Psoas muscle (tissue), 8 donors: ENCODE results near the gene MYMK. TPM values are rescaled to one million over a fixed set of nuclear protein-coding genes. Genes with fewer than 3 reads are reported as not detected.

ENCODE experiments used
- ATAC-seq, 4 donors: fragments of 200-7000 bp; cut with Tn5 transposase; one replicate each; pipeline ENCODE4 v1.9.1; 2020; ENCODE audit warnings: moderate library complexity in 3 of 4, mild to moderate bottlenecking in 2 of 4
- DNase-seq, 2 donors: peaks; one replicate each; pipeline ENCODE4 v3.0.0-alpha.2; 2020
- H3K27ac ChIP-seq: fragments of 200-600 bp; one replicate; pipeline ENCODE4 v1.8.0; 2022
- H3K27me3 ChIP-seq, 3 donors: fragments of 200-600 bp in 1 of 3; one replicate each; pipeline versions ENCODE4 v1.6.1 to v1.8.0; 2013 to 2022; ENCODE audit warnings: low read length in 2 of 3, mild to moderate bottlenecking in 2 of 3, moderate library complexity in 1 of 3; ENCODE audit not compliant: insufficient read depth in 3 of 3
- H3K36me3 ChIP-seq, 2 donors: fragments of 200-600 bp in 1 of 2; one replicate each; pipeline versions ENCODE4 v1.6.1 to v1.8.0; 2013 to 2022; ENCODE audit warnings: low read depth in 1 of 2, mild to moderate bottlenecking in 1 of 2, moderate library complexity in 1 of 2; ENCODE audit not compliant: insufficient read depth in 1 of 2
- H3K4me1 ChIP-seq: fragments of 200-600 bp; one replicate; pipeline ENCODE4 v1.8.0; 2022
- H3K4me3 ChIP-seq: fragments of 200-600 bp; one replicate; pipeline ENCODE4 v1.8.0; 2022; ENCODE audit warnings: mild to moderate bottlenecking
- H3K9me3 ChIP-seq: fragments of 200-600 bp; one replicate; pipeline ENCODE4 v1.8.0; 2022
- WGBS, 3 donors: extraction: QIAGEN DNeasy Blood & Tissue Kit; methylation state at CpG; one replicate each; pipeline versions ENCODE4 v1.1.6 to v1.1.7; 2013; 5-methylcytosine and 5-hydroxymethylcytosine counted together
- intact Hi-C, 2 donors: fragments of 100-400 bp; cut with DNase I; formaldehyde crosslinking; loops; one replicate each; pipeline versions ENCODE4 v1.11.0 to v1.14.2; 2022
- polyA plus RNA-seq, 3 donors: library from polyadenylated mRNA; stranded (reverse); fragments of 200-250 nt; gene quantifications; one replicate each; pipeline ENCODE4 v1.2.3, GENCODE V29; 2013
- total RNA-seq, 4 donors: library from RNA; stranded (reverse); fragmentation: NEBNext Ultra II Directional in 2 of 4; extraction: Animal tissue kit (Norgen Biotek cat#: 25700) in 2 of 4; gene quantifications; one replicate each; pipeline versions ENCODE4 v1.2.1 to v1.2.4, GENCODE V29; 2021 to 2023
- TF ChIP-seq, protein P1 (sequence below): fragments of 200-600 bp; IDR thresholded peaks from one replicate; pipeline ENCODE4 v1.8.0; 2022; ENCODE audit warnings: antibody characterized with exemption
- donor health status: healthy with polysubstance abuse.
- donor health status: DM: no; HTN: no; CAD: no; lungs with moderate emphysema.
- donor health status: Bipolar disorder and iron deficiency.
- donor health status: healthy.
- donor health status: DM: yes; HTN: yes; CAD: no.
- donor health status: DM: no; HTN: no; CAD: no.
- donor health status: DM: no; HTN: no; CAD: no.
- donor health status: DM: yes; HTN: yes; CAD: no.

The MYMK gene
- total and polyA plus RNA-seq, 7 donors: 0.05 to 4.5 (median 0.52) TPM; not detected in 3

DNA sequence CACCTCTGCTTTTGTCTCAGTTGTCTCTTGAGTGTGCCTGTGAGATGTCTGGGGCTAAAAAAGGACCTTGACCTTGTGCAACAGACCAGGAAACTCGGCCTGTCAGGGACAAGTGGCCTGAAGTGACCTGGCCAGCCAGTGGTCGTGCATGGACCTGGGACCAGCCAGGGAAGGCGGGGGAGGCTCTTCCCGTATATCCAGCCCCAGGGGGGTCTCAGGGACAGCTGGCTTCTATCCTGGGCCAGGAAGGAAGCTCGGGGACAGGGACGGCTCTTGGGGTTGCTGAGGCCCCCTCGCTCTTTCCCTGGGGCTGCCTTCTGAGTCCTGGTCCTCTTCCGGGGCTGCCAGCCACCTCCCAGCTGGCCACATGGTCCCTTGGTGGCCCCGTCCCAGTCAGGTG is 6.5 kb upstream of the MYMK start:
- no peaks in the 10 kb centered on the region for H3K9me3 ChIP-seq
- no peaks in the 10 kb centered on the region for H3K36me3 ChIP-seq
- no peak for ATAC-seq
- intact Hi-C loops: loop anchor here (5.0 to 10.0 kb wide), 3 partner anchors 194 to 211 kb away; no protein-coding TSS in a partner anchor
- 67 to 75% (median 69%) methylated on average over 9 of the region's 9 CpGs for WGBS, 3 donors
- peaks cover 13% of the 10 kb centered on the region for H3K4me1 ChIP-seq
- no peak overlapping the region for H3K4me3 ChIP-seq
- TF ChIP-seq, protein P1, sequence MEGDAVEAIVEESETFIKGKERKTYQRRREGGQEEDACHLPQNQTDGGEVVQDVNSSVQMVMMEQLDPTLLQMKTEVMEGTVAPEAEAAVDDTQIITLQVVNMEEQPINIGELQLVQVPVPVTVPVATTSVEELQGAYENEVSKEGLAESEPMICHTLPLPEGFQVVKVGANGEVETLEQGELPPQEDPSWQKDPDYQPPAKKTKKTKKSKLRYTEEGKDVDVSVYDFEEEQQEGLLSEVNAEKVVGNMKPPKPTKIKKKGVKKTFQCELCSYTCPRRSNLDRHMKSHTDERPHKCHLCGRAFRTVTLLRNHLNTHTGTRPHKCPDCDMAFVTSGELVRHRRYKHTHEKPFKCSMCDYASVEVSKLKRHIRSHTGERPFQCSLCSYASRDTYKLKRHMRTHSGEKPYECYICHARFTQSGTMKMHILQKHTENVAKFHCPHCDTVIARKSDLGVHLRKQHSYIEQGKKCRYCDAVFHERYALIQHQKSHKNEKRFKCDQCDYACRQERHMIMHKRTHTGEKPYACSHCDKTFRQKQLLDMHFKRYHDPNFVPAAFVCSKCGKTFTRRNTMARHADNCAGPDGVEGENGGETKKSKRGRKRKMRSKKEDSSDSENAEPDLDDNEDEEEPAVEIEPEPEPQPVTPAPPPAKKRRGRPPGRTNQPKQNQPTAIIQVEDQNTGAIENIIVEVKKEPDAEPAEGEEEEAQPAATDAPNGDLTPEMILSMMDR: no peak
- H3K27me3 ChIP-seq: peaks cover 0 to 78% (median 17%) of the 10 kb centered on the region in 3 donors
- DNase-seq: no peak
- no peak overlapping the region for H3K27ac ChIP-seq

DNA sequence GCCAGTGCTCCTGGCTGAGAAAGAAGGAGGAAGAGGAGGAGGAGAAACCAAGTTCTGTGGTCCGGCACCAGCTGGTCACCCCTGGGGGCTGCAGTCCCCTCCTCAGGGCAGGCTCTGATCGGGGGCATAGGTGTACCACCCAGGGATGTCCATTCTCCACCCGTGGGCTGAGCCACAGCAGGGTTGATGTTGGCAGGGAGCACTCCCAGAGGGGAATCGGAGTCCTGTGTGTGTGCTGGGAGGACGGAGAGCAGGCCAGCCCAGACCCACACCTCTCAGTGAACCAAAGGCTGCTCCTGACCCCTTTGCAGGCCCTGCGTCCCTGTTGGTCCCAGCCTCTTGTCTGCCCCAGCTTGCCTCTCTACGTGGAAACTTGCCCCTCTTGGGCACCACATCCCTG is 5.1 kb upstream of the MYMK start:
- 93 to 96% (median 96%) methylated on average over 7 of the region's 7 CpGs for WGBS, 3 donors
- ATAC-seq (no peak), DNase-seq (no peak)
- TF ChIP-seq, protein P1: no peak
- intact Hi-C loops: loop anchor here (5.0 to 10.0 kb wide), 3 partner anchors 195 to 212 kb away; no protein-coding TSS in a partner anchor
- Histone ChIP-seq H3K36me3 (no peaks in the 10 kb centered on the region), H3K27ac (no peak overlapping the region), H3K9me3 (no peaks in the 10 kb centered on the region), H3K27me3 (peaks cover 0 to 74% (median 17%) of the 10 kb centered on the region in 3 donors), H3K4me1 (peaks cover 11% of the 10 kb centered on the region), H3K4me3 (no peak overlapping the region)

- Histone ChIP-seq H3K36me3 (no peaks in the 10 kb centered on the region), H3K4me1 (peaks cover 9% of the 10 kb centered on the region), H3K9me3 (no peaks in the 10 kb centered on the region), H3K4me3 (no peak overlapping the region), H3K27me3 (peaks cover 0 to 71% (median 17%) of the 10 kb centered on the region in 3 donors), H3K27ac (no peak overlapping the region)
- WGBS, 3 donors: 78 to 83% (median 79%) methylated on average over 7 of the region's 7 CpGs
- TF ChIP-seq, protein P1: no peak
- ATAC-seq (no peak), DNase-seq (no peak)
- intact Hi-C loops: no loop called here
Observed at GRCh38 chr9:133529457-133529856, 4.7 kb upstream of the MYMK start.

DNA sequence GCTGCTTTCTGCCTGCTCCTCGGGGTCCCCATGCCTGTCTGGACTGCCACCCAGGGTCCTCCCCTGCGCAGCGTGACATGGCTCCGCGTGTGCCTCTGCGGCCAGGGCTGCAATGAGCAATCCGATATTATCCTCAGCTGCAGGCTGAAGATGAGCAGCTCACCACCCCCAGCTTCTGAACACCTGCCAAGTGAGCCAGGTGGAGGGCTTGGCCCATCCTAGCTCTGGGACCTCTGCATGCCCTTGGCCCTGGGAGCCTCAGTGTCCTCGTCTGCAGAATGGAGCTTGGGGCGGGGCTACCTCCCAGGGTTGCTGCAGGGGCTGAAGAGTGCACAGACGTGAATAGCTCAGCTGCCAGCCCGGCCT is 4.1 kb upstream of the MYMK start:
- intact Hi-C loops: no loop called here
- TF ChIP-seq, protein P1: no peak
- WGBS, 3 donors: 26 to 38% (median 30%) methylated on average over 11 of the region's 11 CpGs
- peaks cover 0 to 65% (median 17%) of the 10 kb centered on the region in 3 donors for H3K27me3 ChIP-seq
- H3K4me3 ChIP-seq: no peak overlapping the region
- H3K9me3 ChIP-seq: no peaks in the 10 kb centered on the region
- no peak overlapping the region for H3K27ac ChIP-seq
- DNase-seq (no peak), ATAC-seq (peak in 2 of 4 donors; percentile 6 to 31)
- H3K36me3 ChIP-seq: no peaks in the 10 kb centered on the region
- peaks cover 9% of the 10 kb centered on the region for H3K4me1 ChIP-seq
